NCI-H2227 treated with DMSO at 0.1 percent for 48 hours (cell line): ENCODE measurements around the gene CFB.

Source experiments
- DNase-seq: peaks from one replicate; lab custom pipeline; 2025; lab: John Stamatoyannopoulos, UW

CFB gene

DNA sequence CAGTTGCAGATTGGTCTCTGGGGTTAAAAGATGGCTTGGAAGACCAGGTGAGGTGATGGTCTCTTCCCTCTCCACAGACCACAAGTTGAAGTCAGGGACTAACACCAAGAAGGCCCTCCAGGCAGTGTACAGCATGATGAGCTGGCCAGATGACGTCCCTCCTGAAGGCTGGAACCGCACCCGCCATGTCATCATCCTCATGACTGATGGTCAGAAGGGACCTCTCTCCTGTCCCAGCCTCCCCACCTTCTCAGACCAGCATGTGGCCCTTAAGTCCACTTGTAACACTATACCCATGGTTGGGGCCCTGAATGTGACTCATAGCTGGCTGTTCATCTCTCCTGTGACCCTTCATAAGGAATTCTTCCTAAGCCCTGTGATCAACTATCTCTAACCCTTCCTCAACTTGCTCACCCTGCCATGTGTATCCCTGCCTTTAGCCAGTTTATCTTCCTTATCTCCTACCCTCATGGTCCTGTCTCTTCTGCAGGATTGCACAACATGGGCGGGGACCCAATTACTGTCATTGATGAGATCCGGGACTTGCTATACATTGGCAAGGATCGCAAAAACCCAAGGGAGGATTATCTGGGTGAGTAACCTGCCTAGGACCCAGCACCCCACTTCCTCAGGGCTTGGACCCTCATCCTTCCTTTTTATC is 3.0 kb downstream of the CFB start:
- no peak for DNase-seq

GRCh38 chr6:31949926-31950548 is 4.1 kb downstream of the CFB start:
- DNase-seq = no peak

DNA sequence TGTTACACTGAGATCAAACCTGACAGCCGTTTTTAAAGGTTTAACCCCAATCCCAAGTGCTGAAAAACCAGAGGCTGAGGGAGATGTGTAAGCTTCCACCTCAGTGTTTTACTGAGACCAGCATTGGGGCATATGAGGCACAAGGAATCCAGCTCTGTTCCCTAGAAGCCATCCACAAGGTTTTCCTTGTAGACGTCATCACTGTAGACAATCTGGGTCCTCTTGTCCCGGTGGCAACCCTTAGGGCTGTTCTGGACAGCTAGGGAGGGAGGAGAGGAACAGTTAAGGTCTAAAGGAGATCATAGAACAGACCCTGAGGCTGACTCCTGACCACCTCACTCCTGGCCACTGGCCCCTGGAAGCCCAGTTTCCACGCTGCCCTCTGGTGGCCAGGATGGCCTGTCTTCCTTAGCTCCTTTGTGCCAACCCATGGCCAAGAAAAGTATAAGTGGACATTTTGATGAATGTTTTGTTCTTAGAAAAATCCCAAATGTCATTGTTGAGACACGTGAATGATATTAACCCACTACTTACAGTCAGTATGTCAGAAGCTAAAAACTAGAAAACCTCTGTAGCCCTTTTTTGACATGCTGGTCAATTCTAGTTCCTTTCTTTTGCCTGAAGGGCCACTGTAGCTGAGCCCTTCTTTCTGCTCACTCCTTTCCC is 6.4 kb downstream of the CFB start:
- peak; percentile 26 for DNase-seq

GRCh38 chr6:31952890-31953289 is 7.0 kb downstream of the CFB start:
- no peak for DNase-seq

GRCh38 chr6:31954511-31954910 is 8.6 kb downstream of the CFB start:
- DNase-seq = no peak

GRCh38 chr6:31956796-31957195 is 10.9 kb downstream of the CFB start:
- DNase-seq = no peak

- DNase-seq = no peak
Observed at GRCh38 chr6:31958412-31958740, 12.5 kb downstream of the CFB start.

DNA sequence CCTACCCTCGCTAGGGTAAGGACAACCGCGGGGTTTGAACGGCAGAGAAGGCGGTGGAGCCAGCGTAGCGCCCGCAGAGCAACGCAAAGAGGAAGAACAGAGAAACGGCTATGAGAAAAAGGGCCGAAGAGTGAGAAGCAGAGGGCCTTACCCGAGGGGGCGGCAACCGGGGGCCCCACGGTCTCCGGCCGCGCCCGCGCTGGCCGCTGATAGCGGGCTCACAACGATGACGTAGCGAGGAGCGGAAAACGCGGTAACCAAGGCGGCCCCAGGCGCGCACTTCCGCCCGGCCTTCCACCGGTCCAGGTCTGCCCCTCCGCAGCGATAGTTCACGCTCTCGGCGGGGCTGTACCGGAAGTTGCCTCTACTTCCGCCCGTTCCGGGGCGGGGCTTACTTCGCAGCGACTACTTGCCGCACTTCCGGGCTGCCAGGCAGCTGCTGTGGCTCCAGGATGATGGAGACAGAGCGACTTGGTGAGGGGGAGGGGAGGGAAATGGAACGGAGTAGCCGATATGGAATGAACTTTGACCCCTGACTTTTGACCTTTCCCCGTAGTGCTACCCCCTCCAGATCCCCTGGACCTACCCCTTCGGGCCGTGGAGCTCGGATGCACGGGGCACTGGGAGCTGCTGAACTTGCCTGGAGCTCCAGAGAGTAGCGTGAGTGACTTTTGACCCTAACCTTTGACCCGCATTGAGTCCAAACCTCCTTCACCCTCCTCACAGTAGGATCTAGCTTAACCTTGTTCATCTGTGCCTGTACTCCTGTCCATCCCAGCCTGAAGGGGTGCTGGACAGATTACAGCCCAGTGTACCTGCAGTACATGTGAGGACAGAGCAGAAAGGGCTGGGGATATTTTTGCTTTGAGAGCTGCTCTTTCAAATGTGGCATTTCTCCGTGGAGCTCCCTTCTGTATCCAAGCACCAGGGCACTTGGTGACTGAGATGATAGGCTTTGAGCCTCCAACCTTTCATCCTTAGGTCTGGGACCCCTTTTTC is 13.1 kb downstream of the CFB start, which contains the start of the genes NELFE and SKIC2:
Gene NELFE (minus strand): TSS at position 231 of the 999 bp plus-strand sequence. CDS start 525 bp downstream, outside the sequence.
Gene SKIC2 (plus strand): TSS at position 435 of the 999 bp plus-strand sequence. CDS start 18 bp downstream, at position 453.
- DNase-seq = peak; percentile 96

DNA sequence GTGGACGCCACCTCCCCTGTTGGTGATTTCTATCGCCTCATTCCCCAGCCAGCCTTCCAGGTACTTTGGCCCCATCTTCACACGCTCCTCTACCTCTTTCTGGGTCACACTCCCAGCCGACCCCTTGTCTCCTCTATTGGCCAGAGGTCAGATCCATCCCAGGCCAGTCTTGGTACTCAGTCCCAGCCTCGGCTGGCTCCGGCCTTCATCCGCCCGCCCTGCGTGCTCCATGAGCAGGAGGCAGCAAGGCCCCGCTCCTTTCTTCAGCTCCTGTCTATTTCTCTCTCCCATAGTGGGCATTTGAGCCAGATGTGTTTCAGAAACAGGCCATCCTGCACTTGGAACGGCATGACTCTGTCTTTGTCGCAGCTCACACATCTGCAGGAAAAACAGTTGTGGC is 15.7 kb downstream of the CFB start:
- DNase-seq = no peak

- DNase-seq = no peak
Observed at GRCh38 chr6:31963921-31964320, 18.0 kb downstream of the CFB start.

- no peak for DNase-seq
Observed at GRCh38 chr6:31965700-31966099, 19.8 kb downstream of the CFB start.

DNA sequence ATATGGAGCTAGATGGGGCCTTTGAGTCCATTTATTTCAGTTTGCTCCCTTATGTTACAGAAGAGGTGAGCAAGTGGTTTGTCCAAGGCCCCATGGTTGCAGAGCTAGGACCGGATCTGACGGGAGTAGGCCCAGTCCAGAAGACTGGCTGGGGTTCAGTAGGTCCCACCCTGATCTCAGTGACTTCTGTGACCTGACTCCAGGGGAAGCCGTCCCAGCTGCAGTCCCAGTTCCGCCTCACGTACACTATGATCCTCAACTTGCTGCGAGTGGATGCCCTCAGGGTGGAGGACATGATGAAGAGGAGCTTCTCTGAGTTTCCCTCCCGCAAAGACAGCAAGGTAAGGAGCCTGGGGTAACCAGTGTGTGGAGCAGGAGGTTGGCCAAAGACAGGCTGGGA is 20.6 kb downstream of the CFB start:
- DNase-seq = no peak

GRCh38 chr6:31966997-31967925 is 21.4 kb downstream of the CFB start:
- DNase-seq = no peak

DNA sequence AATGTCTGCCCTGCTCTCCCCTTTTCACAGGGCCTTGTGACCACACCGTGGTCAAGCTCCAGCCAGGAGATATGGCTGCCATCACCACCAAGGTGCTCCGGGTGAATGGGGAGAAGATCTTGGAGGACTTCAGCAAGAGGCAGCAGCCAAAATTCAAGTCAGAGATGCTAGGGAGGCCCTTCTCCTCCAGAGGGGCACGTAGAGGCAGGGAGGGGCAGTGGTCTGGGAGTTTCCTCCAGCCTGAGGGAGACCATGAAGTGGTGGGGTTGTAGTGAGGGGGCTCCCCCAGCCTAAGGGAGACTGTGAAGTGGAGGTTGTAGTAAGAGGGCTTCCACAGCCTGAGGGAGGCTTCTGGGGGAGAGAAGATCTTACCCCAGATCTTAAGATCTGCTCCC is 22.0 kb downstream of the CFB start:
- DNase-seq = no peak

DNA sequence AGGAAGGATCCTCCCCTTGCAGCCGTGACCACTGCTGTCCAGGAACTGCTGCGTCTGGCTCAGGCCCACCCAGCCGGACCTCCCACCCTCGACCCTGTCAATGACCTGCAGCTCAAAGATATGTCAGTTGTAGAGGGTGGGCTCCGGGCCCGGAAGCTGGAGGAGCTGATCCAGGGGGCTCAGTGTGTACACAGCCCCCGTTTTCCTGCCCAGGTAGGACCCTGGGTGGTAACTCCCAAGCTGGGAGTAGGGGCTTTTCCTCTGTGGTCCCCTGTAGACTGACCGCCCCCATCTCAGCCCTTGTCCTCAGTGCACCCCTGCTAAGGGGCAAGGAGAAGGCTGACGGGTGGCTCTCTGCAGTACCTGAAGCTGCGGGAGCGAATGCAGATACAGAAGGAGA is 22.4 kb downstream of the CFB start:
- DNase-seq = no peak

DNA sequence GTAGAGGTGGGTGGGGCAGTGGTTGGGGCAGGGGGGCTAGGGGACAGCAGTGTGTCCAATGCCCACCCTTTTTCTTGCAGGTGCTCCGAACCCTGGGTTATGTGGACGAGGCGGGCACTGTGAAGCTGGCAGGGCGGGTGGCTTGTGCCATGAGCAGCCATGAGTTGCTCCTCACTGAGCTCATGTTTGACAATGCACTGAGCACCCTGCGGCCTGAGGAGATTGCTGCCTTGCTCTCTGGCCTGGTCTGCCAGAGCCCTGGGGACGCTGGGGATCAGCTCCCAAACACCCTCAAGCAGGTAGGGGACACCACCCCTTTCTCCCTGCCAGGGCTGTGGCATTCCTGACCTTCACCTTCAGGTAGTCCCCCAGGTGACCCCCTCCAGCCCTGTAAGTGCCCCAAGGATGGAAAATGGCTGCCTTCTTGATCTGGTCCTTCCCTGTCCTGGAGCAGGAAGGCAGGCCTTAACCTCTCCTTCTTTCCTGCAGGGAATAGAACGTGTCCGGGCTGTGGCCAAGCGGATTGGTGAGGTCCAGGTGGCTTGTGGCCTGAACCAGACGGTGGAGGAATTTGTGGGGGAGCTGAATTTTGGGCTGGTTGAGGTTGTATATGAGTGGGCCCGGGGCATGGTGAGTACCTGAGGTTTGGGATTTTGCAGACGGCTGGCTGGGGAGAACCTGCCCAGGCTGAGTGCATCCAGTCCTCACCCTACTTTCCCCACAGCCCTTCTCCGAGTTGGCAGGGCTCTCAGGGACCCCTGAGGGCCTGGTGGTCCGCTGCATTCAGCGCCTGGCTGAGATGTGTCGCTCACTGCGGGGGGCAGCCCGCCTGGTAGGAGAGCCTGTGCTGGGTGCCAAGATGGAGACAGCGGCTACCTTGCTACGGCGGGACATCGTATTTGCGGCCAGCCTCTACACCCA is 23.2 kb downstream of the CFB start:
- no peak for DNase-seq

DNA sequence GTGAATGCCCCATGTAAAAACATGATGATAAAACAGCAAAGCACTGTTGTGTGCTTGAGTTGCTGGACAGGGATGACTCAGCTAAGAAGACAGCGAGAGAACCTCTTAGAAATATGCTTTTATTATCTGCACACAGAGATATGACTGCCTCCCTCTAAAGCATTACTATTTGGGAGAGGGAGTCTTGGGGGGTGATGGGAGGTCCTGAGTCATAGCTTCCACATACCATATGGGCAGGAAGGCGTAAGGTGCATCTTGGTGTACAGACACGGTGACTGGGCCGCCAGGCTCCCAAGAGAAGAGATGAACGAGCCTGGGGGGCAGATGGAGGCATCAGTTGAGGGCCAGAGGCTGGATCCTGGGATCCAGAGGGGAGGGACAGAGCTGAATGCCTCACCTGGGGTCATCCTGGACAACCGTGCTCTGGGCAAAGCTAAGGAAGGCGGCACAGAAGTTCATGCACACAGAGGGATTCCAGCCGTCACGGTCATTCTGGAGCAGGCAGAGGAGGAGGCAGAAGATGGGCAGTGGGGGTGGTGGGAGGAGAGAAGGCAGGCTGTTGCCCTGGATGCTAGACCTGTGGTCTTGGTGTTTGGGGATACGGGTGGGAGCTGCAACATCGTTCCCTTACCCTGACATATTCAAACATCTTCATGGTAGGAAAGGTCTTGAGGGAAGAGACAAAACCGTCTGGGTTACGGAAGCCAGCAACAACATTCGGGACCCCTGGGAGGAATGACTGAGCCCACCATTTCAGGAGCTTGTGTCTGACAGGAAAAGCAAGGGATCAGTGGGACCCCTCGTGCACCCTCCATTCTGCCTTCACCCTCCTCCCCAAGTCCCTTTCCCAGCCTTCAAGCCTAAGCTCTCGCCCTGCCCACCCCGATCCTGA is 24.1 kb downstream of the CFB start:
- no peak for DNase-seq

GRCh38 chr6:31970604-31971271 is 24.8 kb downstream of the CFB start:
- DNase-seq = no peak
